GM18505 (cell line): ENCODE data around the gene DEAF1.

Experiments used
- ATAC-seq: cut with Tn5 transposase; IDR thresholded peaks from one replicate; pipeline ENCODE4 v1.9.1; 2021; ENCODE audit not compliant: unreplicated experiment
- POLR2A ChIP-seq: IDR thresholded peaks from 4 replicates; pipeline ENCODE4 v1.6.1; 2011; ENCODE audit warnings: borderline replicate concordance; ENCODE audit not compliant: insufficient read depth, insufficient read length; ENCODE audit errors: extremely low read depth

The DEAF1 gene

GRCh38 chr11:709109-709997 lies 14.3 kb upstream of the DEAF1 start:
- TF ChIP-seq POLR2A: no peak
- ATAC-seq: no peak

DNA sequence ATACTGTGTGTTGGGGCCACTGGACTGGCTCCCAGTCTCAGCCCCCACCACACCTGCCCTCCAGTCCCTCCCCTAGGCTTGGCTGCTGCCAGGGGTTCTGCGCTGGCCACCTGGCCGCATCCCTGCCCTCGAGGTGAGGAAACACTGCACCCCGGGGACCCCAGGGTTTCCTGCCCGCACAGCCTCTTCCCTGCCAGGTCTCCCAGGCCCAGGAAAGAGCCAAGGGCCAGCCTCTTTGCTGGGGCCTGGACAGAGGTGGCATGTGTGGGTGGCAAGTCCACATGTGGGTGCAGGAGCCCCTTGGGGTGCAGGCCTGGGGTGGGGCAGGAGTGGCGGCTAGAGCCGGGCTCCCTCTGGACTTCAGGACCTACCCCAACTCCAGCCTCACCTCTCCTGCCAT lies 13.5 kb upstream of the DEAF1 start:
- ATAC-seq: no peak
- TF ChIP-seq POLR2A: no peak

- no peak for ATAC-seq
- no peak for TF ChIP-seq POLR2A
These were observed 12.9 kb upstream of the DEAF1 start for GRCh38 chr11:707817-708420.

DNA sequence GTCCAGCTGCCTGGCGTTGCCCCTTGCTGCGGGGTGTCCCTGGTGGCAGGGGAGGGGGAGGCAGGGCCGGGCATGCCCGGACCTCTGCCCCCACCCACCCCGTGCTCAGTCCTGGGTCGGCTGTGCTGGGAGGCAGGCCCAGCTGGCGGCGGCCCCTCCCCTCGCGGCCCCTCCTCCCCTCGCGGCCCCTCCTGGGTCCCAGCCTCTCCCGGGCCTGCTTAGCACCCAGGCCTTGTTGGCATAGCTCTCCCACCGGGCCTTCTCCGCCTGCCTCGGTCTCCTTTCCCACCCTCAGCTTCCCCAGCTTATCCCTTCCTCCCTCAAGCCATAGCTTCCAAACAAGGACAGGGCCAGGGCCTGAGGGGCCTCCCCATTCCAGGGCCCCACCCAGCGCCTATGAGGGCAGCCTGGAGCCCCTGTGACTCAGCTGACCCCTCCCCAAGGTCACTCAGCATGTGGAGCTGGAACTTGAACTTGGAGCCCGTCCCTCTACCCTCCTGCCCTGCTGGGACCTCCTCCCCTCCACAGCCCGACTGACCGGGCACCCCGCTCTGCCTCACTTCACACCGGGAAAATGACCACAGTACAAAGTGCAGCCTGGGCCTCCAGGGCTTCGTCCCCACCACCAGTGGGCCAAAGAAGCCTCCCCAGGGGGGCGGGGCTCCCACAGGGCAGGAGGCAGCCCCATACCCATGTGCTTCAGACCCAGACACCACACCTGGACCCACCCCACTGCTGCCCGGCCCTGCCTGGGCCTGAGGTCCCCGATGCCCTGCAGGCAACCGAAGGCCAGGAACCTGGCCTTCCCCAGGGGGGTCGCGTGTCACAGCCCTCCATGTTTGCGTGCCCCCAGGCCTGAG lies 12.2 kb upstream of the DEAF1 start:
- no peak for TF ChIP-seq POLR2A
- no peak for ATAC-seq

- no peak for TF ChIP-seq POLR2A
- ATAC-seq: no peak
These were observed 11.5 kb upstream of the DEAF1 start for GRCh38 chr11:706439-706956.

GRCh38 chr11:705646-706438 lies 10.8 kb upstream of the DEAF1 start, which contains the start of gene EPS8L2:
Gene EPS8L2 (plus strand): TSS chr11:706231. CDS start chr11:709408, 3,177 bp downstream.
- ATAC-seq: no peak
- no peak for TF ChIP-seq POLR2A

- TF ChIP-seq POLR2A: no peak
These were observed 10.0 kb upstream of the DEAF1 start for GRCh38 chr11:704781-705645.

GRCh38 chr11:704228-704674 lies 9.2 kb upstream of the DEAF1 start:
- no peak for TF ChIP-seq POLR2A
- no peak for ATAC-seq

More at GRCh38 chr11:704781-705645, 10.0 kb upstream of the DEAF1 start:
- ATAC-seq: no peak

GRCh38 chr11:703506-703905 lies 8.5 kb upstream of the DEAF1 start:
- TF ChIP-seq POLR2A: no peak
- no peak for ATAC-seq

- ATAC-seq: no peak
- TF ChIP-seq POLR2A: no peak
These were observed 7.7 kb upstream of the DEAF1 start for GRCh38 chr11:702462-703461.
